ENCODE measurements around the gene LAMC3.
"Not testable (repeated sequence)": the region's sequence is repeated elsewhere in the genome, so short reads cannot be mapped to it uniquely, and the experiment has no call there.

Gene LAMC3

DNA sequence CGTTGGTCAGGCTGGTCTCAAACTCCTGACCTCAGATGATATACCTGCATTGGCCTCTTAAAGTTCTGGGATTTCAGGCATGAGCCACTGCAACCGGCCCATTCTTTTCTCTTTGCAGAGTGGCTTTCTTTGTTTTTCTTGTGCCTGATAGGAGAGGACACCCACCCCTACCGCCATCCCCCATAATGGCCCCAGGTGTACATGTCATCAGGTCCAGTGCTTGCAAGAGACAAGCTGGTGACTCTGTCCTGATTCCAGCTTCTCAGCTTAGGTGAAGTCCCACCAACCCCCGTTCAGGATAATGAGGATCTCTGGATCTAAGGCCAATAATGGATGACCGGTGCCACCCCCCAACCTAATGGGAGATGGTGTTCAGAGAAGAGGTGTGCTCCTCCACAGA, 85.0 kb downstream of the LAMC3 start:
- no peak overlapping the region for H3K4me3 ChIP-seq (ENCODE audit: low read depth, low read length)

- no peak overlapping the region for H3K4me3 ChIP-seq (ENCODE audit: low read depth, low read length)
Observed at GRCh38 chr9:131094622-131095021, 85.6 kb downstream of the LAMC3 start.

- peak overlapping the region; percentile 37 for H3K4me3 ChIP-seq (ENCODE audit: low read depth, low read length)
Observed at GRCh38 chr9:131095666-131096268, 86.8 kb downstream of the LAMC3 start.

- H3K4me3 ChIP-seq (ENCODE audit: low read depth, low read length), result peak within 1 kb of the TSS; percentile 78
Observed at GRCh38 chr9:131096269-131097125, 87.5 kb downstream of the LAMC3 start, which contains the start of gene AIF1L. Gene AIF1L, plus strand, starts transcription at chr9:131096531. Its CDS starts 99 bp downstream, at chr9:131096630.

- peak overlapping the region; percentile 78 for H3K4me3 ChIP-seq (ENCODE audit: low read depth, low read length)
Observed at GRCh38 chr9:131097126-131097947, 88.4 kb downstream of the LAMC3 start.

GRCh38 chr9:131097948-131098278, 88.9 kb downstream of the LAMC3 start:
- H3K4me3 ChIP-seq (ENCODE audit: low read depth, low read length), result no peak overlapping the region

DNA sequence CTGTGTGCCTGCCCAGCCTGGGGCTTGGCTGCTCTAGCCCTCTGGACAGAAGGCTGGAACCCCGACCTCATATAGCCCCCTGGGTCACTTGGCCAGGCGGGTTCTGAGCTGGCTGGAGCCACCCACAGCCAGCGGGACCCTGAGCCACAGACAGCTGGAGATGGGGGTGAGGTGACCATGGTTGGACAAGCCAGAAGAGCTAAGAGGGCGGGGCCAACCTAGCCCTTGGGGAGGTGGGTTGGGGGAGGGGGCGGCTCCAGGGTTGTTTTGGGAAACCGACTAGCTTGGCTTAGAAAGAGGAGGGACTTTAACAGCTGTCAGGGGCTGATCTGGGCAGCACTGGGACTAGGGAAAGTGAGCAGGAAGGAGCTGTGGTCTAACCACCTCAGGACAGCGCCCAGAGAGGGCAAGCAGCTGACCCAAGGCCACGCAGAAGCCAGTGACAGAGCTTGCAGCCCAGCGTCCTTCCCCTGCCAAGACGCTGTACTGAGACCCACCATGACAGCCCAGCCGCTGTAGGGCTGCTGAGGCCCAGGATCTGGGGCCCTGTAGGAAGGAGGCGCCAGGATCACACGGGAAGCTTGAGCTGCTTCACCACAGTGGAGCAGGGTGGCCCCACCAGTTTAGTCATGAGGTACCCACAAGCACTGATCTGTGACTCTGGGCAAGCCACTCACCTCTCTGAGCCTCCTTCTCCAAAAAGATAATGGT, 89.6 kb downstream of the LAMC3 start:
- H3K4me3 ChIP-seq (ENCODE audit: low read depth, low read length), result no peak overlapping the region

GRCh38 chr9:131099102-131099606, 90.2 kb downstream of the LAMC3 start:
- no peak overlapping the region for H3K4me3 ChIP-seq (ENCODE audit: low read depth, low read length)

DNA sequence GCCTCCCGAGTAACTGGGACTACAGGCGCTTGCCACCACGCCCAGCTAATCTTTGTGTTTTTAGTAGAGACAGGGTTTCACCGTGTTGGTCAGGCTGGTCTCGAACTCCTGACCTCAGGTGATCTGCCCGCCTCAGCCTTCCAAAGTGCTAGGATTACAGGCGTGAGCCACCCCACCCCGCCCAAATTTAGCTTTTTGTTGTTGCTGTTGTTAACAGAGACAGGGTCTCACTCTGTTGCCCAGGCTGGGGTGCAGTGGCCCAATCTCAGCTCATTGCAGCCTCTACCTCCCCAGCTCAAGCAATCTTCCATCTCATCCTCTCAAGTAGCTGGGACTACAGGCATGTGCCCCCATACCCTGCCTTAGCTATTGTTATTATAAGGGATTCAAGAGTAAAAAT, 90.9 kb downstream of the LAMC3 start:
- H3K4me3 ChIP-seq (ENCODE audit: low read depth, low read length), result not testable (repeated sequence)

DNA sequence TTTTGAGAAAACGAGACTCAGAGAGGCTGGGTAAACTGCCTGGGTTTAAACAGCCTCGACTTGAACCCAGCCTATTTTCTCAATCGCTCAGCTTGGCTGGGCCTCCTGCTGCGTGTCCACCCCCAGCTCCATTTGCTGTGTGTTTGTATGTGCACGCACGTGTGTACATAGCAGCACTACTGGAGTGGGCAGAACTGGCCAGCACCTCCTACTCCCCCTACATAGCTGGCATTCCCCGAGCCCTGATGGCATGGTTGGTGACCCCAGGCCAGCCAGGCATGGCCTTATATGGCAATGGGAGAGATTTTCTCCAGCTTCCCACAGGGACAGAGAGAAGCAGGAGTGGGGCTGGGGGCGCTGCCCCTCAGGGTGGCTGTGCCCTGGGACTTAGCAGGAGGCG, 91.5 kb downstream of the LAMC3 start:
- no peak overlapping the region for H3K4me3 ChIP-seq (ENCODE audit: low read depth, low read length)

GRCh38 chr9:131101207-131101964, 92.4 kb downstream of the LAMC3 start:
- H3K4me3 ChIP-seq (ENCODE audit: low read depth, low read length), result no peak overlapping the region

- H3K4me3 ChIP-seq (ENCODE audit: low read depth, low read length), result no peak overlapping the region
Observed at GRCh38 chr9:131103024-131103423, 94.0 kb downstream of the LAMC3 start.

DNA sequence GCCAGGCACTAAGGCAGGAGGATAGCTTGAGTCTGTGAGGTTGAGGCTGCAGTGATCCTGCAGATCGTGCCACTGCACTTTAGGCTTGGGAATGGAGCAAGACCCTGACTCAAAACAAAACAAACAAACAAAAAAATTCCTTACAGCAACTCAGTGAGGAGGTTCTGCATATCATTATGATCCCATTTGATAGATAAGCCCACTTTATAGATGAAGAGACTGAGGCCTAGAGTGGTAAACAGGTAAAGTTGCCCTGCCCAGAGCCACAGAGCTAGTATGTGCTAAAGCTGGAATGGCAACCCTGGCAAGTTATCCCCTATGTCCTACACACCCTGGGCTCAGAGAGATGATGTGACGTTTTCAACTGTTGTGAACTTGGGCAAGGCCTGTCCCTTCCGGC, 94.6 kb downstream of the LAMC3 start:
- H3K4me3 ChIP-seq (ENCODE audit: low read depth, low read length), result no peak overlapping the region

GRCh38 chr9:131104016-131104740, 95.2 kb downstream of the LAMC3 start:
- H3K4me3 ChIP-seq (ENCODE audit: low read depth, low read length), result no peak overlapping the region

- H3K4me3 ChIP-seq (ENCODE audit: low read depth, low read length), result no peak overlapping the region
Observed at GRCh38 chr9:131105952-131106351, 97.0 kb downstream of the LAMC3 start.

DNA sequence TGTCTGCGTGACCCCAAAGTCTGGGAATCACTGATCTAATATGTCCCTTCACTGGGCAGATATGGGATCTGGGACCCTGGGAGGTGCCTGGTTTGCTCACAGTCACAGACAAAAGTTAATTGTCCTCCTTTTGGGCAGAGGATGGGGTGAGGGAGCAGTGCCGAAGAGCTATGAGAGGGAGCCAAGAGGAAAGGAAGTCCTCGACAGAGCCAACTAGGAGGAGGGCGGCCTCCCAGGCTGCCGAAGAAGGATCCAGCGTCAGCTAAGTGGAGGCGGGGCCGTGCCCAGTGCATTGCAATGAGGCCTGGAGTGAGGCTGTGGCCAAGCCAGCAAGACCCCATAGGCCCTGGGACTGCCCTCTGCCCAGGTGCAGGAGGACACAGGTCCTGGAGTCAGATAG, 98.8 kb downstream of the LAMC3 start:
- H3K4me3 ChIP-seq (ENCODE audit: low read depth, low read length), result no peak overlapping the region

GRCh38 chr9:131111186-131111853, 102.3 kb downstream of the LAMC3 start:
- no peak overlapping the region for H3K4me3 ChIP-seq (ENCODE audit: low read depth, low read length)

DNA sequence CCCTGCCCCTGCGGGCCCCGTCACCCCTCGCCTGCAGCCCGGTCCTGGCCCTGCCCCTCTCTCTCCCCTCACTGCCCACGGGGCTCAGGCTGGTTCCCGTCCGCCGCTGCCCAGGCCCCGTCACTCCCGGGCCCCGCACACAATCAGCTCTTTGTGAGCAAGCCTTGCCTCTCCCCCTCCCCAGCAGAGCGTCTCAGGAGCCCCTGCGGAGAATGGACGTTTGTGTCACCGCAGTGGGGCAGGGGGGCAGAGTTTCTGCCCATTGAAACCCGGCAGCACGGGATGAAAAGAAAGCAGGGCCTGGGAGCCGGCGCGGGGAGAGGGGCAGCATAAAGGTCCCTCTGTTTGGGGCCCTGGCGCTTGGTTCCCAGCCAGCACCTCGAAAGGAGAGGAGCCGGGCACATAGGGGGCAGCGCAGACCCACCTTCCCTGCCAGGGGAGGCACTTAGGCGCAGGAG, 102.9 kb downstream of the LAMC3 start:
- no peak overlapping the region for H3K4me3 ChIP-seq (ENCODE audit: low read depth, low read length)
